Tibial nerve (tissue), 4 donors: ENCODE data around the gene EFCAB13. TPM values are rescaled to one million over a fixed set of nuclear protein-coding genes. Genes with fewer than 3 reads are reported as not detected.
A peak's percentile ranks its signal among the peaks of the same experiment; 100 is the strongest.
"Not testable (repeated sequence)": the region's sequence is repeated elsewhere in the genome, so short reads cannot be mapped to it uniquely, and the experiment has no call there.

Source experiments
- DNase-seq, 2 donors: peaks; one replicate each; pipeline ENCODE4 v3.0.0-alpha.2; 2019; ENCODE audit warnings: low spot score in 2 of 2
- H3K27ac ChIP-seq, 4 donors: fragments of 200-600 bp; sonication (generic) in 3 of 4; one replicate each; pipeline ENCODE4 v1.5.1; 2017 to 2019; ENCODE audit warnings: mild to moderate bottlenecking in 1 of 4
- H3K27me3 ChIP-seq, 2 donors: fragments of 200-600 bp; sonication (generic) in 1 of 2; one replicate each; pipeline versions ENCODE4 v1.5.1 to v1.6.0; 2017 to 2019
- H3K36me3 ChIP-seq, 3 donors: fragments of 200-600 bp; sonication (generic); one replicate each; pipeline ENCODE4 v1.5.1; 2018 to 2019
- H3K4me1 ChIP-seq, 4 donors: fragments of 200-600 bp; sonication (generic) in 3 of 4; one replicate each; pipeline ENCODE4 v1.5.1; 2017 to 2019
- H3K4me3 ChIP-seq, 4 donors: fragments of 200-600 bp; sonication (generic) in 3 of 4; one replicate each; pipeline ENCODE4 v1.5.1; 2017 to 2019; ENCODE audit warnings: mild to moderate bottlenecking in 1 of 4, moderate library complexity in 1 of 4
- H3K9me3 ChIP-seq, 4 donors: fragments of 200-600 bp; sonication (generic) in 3 of 4; one replicate each; pipeline ENCODE4 v1.5.1; 2017 to 2019
- CTCF ChIP-seq, 5 experiments: fragments of 200-600 bp in 3 of 5; fragments of 450-650 bp in 2 of 5; sonication (generic) in 3 of 5; IDR thresholded peaks; one replicate each; pipeline ENCODE4 v1.5.1; 2016 to 2019; ENCODE audit warnings: antibody characterized with exemption in 5 of 5, mild to moderate bottlenecking in 3 of 5, moderate library complexity in 2 of 5
- EP300 ChIP-seq, 2 donors: sonication (generic); formaldehyde crosslinking; IDR thresholded peaks; one replicate each; pipeline ENCODE4 v1.6.1; 2017; ENCODE audit warnings: antibody characterized with exemption in 2 of 2, mild to moderate bottlenecking in 1 of 2
- POLR2A ChIP-seq, 2 donors: fragments of 450-650 bp; IDR thresholded peaks; one replicate each; pipeline ENCODE4 v1.6.1; 2017; ENCODE audit warnings: antibody characterized with exemption in 2 of 2, mild to moderate bottlenecking in 2 of 2, moderate library complexity in 2 of 2
- WGBS, 2 donors: methylation state at CpG; one replicate each; pipeline ENCODE4 v1.1.5; 2018; 5-methylcytosine and 5-hydroxymethylcytosine counted together
- total RNA-seq, 4 donors: library from RNA; depleted of rRNA; stranded (reverse); fragments of >200 nt; gene quantifications; one replicate each; pipeline ENCODE4 v1.1.0, GENCODE V29; 2016

Gene EFCAB13
- total RNA-seq, 4 donors from 2014 or later, result 6.5 to 15.1 (median 10.2) TPM

- no peaks in the 10 kb centered on the region for H3K9me3 ChIP-seq
- WGBS, 2 donors, result 95 to 96% methylated on average over 1 of the region's 1 CpG
- no peaks in the 10 kb centered on the region for H3K4me1 ChIP-seq
- H3K27me3 ChIP-seq, result no peaks in the 10 kb centered on the region
- no peak for DNase-seq
- TF ChIP-seq CTCF (IDR thresholded peaks at IDR 0.05) (no peak), POLR2A (IDR thresholded peaks at IDR 0.05) (no peak), EP300 (IDR thresholded peaks at IDR 0.05) (no peak)
- peaks cover 0 to 22% (median 0%) of the 10 kb centered on the region in 3 donors for H3K36me3 ChIP-seq
- H3K4me3 ChIP-seq, result no peak overlapping the region
- no peak overlapping the region for H3K27ac ChIP-seq
Measured at GRCh38 chr17:47414612-47415011, 90.9 kb downstream of the EFCAB13 start.

DNA sequence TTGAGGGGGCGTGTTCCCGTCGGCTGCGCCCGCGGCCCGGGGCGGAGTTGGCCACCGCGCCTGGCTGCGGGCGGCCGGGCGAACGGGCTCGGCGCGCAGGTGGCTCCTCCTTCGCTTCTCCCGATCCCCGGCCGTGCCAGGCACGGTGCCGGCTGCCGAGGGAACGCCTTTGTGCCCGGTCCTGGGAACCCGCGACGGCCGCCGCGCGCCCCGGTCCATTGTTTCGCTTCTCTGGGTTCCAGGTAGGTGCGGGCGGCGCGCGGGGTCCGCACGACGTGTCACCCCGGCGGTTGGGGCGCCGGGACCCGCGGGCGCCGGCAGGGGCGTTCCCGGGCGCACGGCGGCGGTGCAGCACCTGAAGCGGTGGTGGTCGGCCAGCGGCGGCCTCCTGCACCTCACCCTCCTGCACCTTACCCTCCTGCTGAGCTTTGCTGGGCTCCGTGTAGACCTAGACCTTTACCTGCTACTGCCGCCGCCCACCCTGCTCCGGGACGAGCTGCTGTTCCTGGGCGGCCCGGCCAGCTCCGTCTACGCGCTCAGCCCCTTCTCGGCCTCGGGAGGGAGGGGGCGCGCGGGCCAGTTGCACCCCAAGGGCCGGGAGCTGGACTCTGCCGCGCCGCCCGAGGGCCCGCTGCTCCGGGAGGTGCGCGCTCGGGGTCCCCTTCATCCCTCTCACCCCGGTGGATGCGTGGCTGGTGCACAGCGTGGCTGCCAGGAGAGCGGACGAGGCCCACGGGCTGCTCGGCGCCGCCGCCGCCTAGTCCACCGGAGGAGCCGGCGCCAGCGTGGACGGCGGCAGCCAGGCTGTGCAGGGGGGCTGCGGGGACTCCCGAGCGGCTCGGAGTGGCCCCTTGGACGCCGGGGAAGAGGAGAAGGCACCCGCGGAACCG lies 99.9 kb downstream of the EFCAB13 start:
- H3K4me3 ChIP-seq, result peak overlapping the region; percentile 12 to 55 (median 26)
- H3K4me1 ChIP-seq, result peaks cover 0 to 13% (median 2%) of the 10 kb centered on the region in 4 donors
- H3K9me3 ChIP-seq, result no peaks in the 10 kb centered on the region
- 13 to 18% methylated on average over 67 to 68 of the region's 113 CpGs for WGBS, 2 donors
- TF ChIP-seq EP300 (IDR thresholded peaks at IDR 0.05) (no peak), CTCF (IDR thresholded peaks at IDR 0.05) (no peak), POLR2A (IDR thresholded peaks at IDR 0.05) (no peak)
- peaks cover 0 to 10% of the 10 kb centered on the region in 2 donors for H3K27me3 ChIP-seq
- DNase-seq, result no peak
- peak overlapping the region in 1 of 4 donors; percentile 36 for H3K27ac ChIP-seq
- peaks cover 0 to 12% (median 0%) of the 10 kb centered on the region in 3 donors for H3K36me3 ChIP-seq

DNA sequence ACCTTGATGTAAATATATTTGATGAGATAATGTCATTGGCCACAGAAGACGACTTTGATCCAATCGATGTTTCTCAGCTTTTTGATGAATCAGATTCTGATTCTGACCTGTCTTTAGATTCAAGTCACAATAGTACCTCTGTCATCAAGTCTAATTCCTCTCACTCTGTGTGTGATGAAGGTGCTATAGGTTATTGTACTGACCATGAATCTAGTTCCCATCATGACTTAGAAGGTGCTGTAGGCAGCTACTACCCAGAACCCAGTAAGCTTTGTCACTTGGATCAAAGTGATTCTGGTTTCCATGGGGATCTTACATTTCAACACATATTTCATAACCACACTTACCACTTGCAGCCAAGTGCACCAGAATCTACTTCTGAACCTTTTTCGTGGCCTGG lies 101.5 kb downstream of the EFCAB13 start:
- not testable (repeated sequence) for H3K27me3 ChIP-seq, H3K27ac ChIP-seq, H3K4me3 ChIP-seq, H3K36me3 ChIP-seq, DNase-seq, H3K9me3 ChIP-seq
- WGBS, 2 donors, result 94 to 96% methylated on average over 3 of the region's 3 CpGs
- H3K4me1 ChIP-seq, result peaks cover 0 to 13% (median 2%) of the 10 kb centered on the region in 4 donors

GRCh38 chr17:47425887-47426635 lies 102.3 kb downstream of the EFCAB13 start:
- not testable (repeated sequence) for DNase-seq, H3K27me3 ChIP-seq, H3K27ac ChIP-seq, H3K4me3 ChIP-seq, H3K36me3 ChIP-seq, H3K9me3 ChIP-seq
- H3K4me1 ChIP-seq, result peaks cover 0 to 13% (median 2%) of the 10 kb centered on the region in 4 donors
- WGBS, 2 donors, result 92 to 93% methylated on average over 3 of the region's 3 CpGs

- H3K9me3 ChIP-seq, result no peaks in the 10 kb centered on the region
- no peak overlapping the region for H3K4me3 ChIP-seq
- H3K4me1 ChIP-seq, result peaks cover 0 to 12% (median 2%) of the 10 kb centered on the region in 4 donors
- no peak for DNase-seq
- peaks cover 0 to 15% (median 0%) of the 10 kb centered on the region in 3 donors for H3K36me3 ChIP-seq
- TF ChIP-seq EP300 (IDR thresholded peaks at IDR 0.05) (no peak), CTCF (IDR thresholded peaks at IDR 0.05) (no peak), POLR2A (IDR thresholded peaks at IDR 0.05) (no peak)
- H3K27ac ChIP-seq, result no peak overlapping the region
- H3K27me3 ChIP-seq, result peaks cover 0 to 10% of the 10 kb centered on the region in 2 donors
- 95% methylated on average over 2 of the region's 2 CpGs for WGBS, 2 donors
Measured at GRCh38 chr17:47427985-47428384, 104.2 kb downstream of the EFCAB13 start.

GRCh38 chr17:47432240-47432639 lies 108.5 kb downstream of the EFCAB13 start:
- H3K4me3 ChIP-seq, DNase-seq, H3K27me3 ChIP-seq, H3K4me1 ChIP-seq, H3K27ac ChIP-seq: not testable (repeated sequence)
- Histone ChIP-seq H3K36me3 (peaks cover 0 to 13% (median 0%) of the 10 kb centered on the region in 3 donors), H3K9me3 (peaks cover 0 to 21% (median 4%) of the 10 kb centered on the region in 4 donors)
- WGBS, 2 donors, result 95 to 98% methylated on average over 9 of the region's 9 CpGs
